Measurements from ENCODE around the gene KRTAP12-2. TPM values are rescaled to one million over a fixed set of nuclear protein-coding genes. Genes with fewer than 3 reads are reported as not detected.

Gene KRTAP12-2
- total RNA-seq, 2 donors from 2014 or later = not detected

DNA sequence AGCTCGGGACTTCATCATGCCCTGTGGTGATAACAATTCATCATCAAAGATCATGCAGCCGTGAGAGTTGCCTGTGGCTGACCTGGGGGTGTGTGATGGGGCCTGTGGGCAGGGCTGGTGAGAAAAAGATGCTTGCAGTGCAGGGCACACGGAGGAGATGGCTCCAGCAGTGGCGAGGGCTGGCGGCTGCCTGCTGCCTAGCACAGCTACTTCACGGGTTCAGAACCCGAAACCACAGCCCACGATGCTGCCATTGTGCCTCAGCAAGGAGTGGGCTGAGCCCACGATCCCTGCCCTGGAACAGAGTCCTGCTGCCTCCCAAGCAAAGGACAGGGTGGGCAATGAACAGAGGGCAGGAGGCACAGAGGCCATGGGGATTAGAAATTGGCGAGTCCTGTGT is 40.5 kb downstream of the KRTAP12-2 start:
- TF ChIP-seq, protein P1, sequence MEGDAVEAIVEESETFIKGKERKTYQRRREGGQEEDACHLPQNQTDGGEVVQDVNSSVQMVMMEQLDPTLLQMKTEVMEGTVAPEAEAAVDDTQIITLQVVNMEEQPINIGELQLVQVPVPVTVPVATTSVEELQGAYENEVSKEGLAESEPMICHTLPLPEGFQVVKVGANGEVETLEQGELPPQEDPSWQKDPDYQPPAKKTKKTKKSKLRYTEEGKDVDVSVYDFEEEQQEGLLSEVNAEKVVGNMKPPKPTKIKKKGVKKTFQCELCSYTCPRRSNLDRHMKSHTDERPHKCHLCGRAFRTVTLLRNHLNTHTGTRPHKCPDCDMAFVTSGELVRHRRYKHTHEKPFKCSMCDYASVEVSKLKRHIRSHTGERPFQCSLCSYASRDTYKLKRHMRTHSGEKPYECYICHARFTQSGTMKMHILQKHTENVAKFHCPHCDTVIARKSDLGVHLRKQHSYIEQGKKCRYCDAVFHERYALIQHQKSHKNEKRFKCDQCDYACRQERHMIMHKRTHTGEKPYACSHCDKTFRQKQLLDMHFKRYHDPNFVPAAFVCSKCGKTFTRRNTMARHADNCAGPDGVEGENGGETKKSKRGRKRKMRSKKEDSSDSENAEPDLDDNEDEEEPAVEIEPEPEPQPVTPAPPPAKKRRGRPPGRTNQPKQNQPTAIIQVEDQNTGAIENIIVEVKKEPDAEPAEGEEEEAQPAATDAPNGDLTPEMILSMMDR (conservative IDR thresholded peaks at IDR 0.05) = no peak
- peaks cover 1% of the 10 kb centered on the region for H3K27me3 Mint-ChIP-seq (ENCODE audit: insufficient read depth)
- Histone ChIP-seq H3K9me3 (ENCODE audit: control insufficient read depth, low read length) (peaks cover 34% of the 10 kb centered on the region), H3K27ac (ENCODE audit: low read depth, low read length) (no peak overlapping the region), H3K9ac (ENCODE audit: extremely low read depth, low read length, poor library complexity, severe bottlenecking) (no peak overlapping the region), H3K36me3 (ENCODE audit: control insufficient read depth, insufficient read depth, low read length) (no peaks in the 10 kb centered on the region), H3K27me3 (ENCODE audit: control insufficient read depth, insufficient read depth, low read length, poor library complexity, severe bottlenecking) (no peaks in the 10 kb centered on the region), H3K4me1 (ENCODE audit: control insufficient read depth, insufficient read depth, low read length) (no peaks in the 10 kb centered on the region), H3K4me3 (ENCODE audit: low read length) (no peak overlapping the region)
- 83 to 95% methylated on average over 9 to 10 of the region's 10 CpGs for WGBS, 2 experiments (ENCODE audit: insufficient coverage in 1 of 2, insufficient read length in 1 of 2)
- no peak overlapping the region for H3K4me3 Mint-ChIP-seq
- DNase-seq = peak; percentile 30
- H3K27ac Mint-ChIP-seq = no peak overlapping the region
- H3K4me1 Mint-ChIP-seq = no peaks in the 10 kb centered on the region
- H3K9me3 Mint-ChIP-seq = peaks cover 41% of the 10 kb centered on the region
- no peaks in the 10 kb centered on the region for H3K36me3 Mint-ChIP-seq (ENCODE audit: low read depth)

DNA sequence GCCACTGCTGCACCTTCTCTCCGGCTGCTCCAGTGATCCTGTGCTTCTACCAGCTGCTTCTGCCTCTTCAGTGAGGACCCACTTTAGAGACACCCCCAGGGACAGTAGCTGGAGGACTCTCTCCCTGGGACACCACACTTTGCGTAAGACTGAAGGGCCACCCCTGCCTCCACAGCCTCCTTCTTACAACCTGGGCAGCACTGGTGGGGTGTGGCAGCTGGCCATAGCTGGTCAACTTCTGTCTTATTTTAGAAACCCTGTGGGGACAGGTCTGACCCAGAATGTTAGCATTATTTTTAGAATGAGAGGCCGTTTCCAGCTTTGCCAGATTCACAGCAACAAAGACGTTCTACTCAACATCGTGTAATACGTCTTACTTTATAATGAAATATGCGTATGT is 41.0 kb downstream of the KRTAP12-2 start:
- Mint-ChIP-seq H3K4me1 (no peaks in the 10 kb centered on the region), H3K9me3 (peaks cover 39% of the 10 kb centered on the region), H3K27me3 (ENCODE audit: insufficient read depth) (peaks cover 1% of the 10 kb centered on the region), H3K4me3 (no peak overlapping the region), H3K36me3 (ENCODE audit: low read depth) (no peaks in the 10 kb centered on the region), H3K27ac (no peak overlapping the region)
- no peaks in the 10 kb centered on the region for H3K27me3 ChIP-seq (ENCODE audit: control insufficient read depth, insufficient read depth, low read length, poor library complexity, severe bottlenecking)
- peak; percentile 18 for DNase-seq
- H3K9ac ChIP-seq (ENCODE audit: extremely low read depth, low read length, poor library complexity, severe bottlenecking) = no peak overlapping the region
- TF ChIP-seq, protein P1 (conservative IDR thresholded peaks at IDR 0.05) = no peak
- H3K9me3 ChIP-seq (ENCODE audit: control insufficient read depth, low read length) = peaks cover 36% of the 10 kb centered on the region
- no peaks in the 10 kb centered on the region for H3K4me1 ChIP-seq (ENCODE audit: control insufficient read depth, insufficient read depth, low read length)
- 93 to 96% methylated on average over 2 to 6 of the region's 7 CpGs for WGBS, 2 experiments (ENCODE audit: insufficient coverage in 1 of 2, insufficient read length in 1 of 2)
- no peaks in the 10 kb centered on the region for H3K36me3 ChIP-seq (ENCODE audit: control insufficient read depth, insufficient read depth, low read length)
- no peak overlapping the region for H3K27ac ChIP-seq (ENCODE audit: low read depth, low read length)
- no peak overlapping the region for H3K4me3 ChIP-seq (ENCODE audit: low read length)

DNA sequence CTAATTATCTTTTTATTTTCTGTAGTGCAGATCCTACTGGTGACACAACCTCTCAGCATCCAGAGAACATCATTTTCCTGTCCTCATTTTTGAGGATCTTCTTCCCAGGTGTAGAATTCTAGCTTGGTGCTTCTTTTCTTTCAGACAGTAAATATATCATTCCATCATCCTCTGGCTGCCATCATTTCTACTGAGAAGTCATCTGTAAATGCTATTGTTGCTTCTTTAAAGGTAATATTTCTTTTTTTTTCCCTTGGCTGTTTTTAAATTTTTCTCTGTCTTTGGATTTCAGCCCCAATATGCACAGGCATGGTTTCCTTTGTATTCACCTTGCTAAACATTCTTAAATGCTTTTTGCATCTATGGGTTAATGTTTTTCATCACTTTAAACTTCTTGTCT is 43.2 kb downstream of the KRTAP12-2 start:
- H3K9ac ChIP-seq (ENCODE audit: extremely low read depth, low read length, poor library complexity, severe bottlenecking) = no peak overlapping the region
- H3K4me3 ChIP-seq (ENCODE audit: low read length) = no peak overlapping the region
- peaks cover 58% of the 10 kb centered on the region for H3K9me3 Mint-ChIP-seq
- H3K4me1 Mint-ChIP-seq = no peaks in the 10 kb centered on the region
- no peak overlapping the region for H3K27ac Mint-ChIP-seq
- H3K27me3 ChIP-seq (ENCODE audit: control insufficient read depth, insufficient read depth, low read length, poor library complexity, severe bottlenecking) = no peaks in the 10 kb centered on the region
- H3K27me3 Mint-ChIP-seq (ENCODE audit: insufficient read depth) = peaks cover 1% of the 10 kb centered on the region
- H3K9me3 ChIP-seq (ENCODE audit: control insufficient read depth, low read length) = peaks cover 58% of the 10 kb centered on the region
- no peaks in the 10 kb centered on the region for H3K36me3 ChIP-seq (ENCODE audit: control insufficient read depth, insufficient read depth, low read length)
- H3K4me1 ChIP-seq (ENCODE audit: control insufficient read depth, insufficient read depth, low read length) = no peaks in the 10 kb centered on the region
- no peak overlapping the region for H3K4me3 Mint-ChIP-seq
- DNase-seq = no peak
- TF ChIP-seq, protein P1 (conservative IDR thresholded peaks at IDR 0.05) = no peak
- H3K27ac ChIP-seq (ENCODE audit: low read depth, low read length) = no peak overlapping the region
- H3K36me3 Mint-ChIP-seq (ENCODE audit: low read depth) = no peaks in the 10 kb centered on the region
